Hepatocyte (in vitro differentiated cells): ENCODE data around the gene PGA3. TPM values are rescaled to one million over a fixed set of nuclear protein-coding genes. Genes with fewer than 3 reads are reported as not detected.
"Not testable (repeated sequence)": the region's sequence is repeated elsewhere in the genome, so short reads cannot be mapped to it uniquely, and the experiment has no call there.

ENCODE experiments used
- DNase-seq: peaks from one replicate; pipeline ENCODE4 v3.0.0-alpha.2; 2016; ENCODE audit warnings: low spot score
- H2AFZ ChIP-seq: fragments of 200-600 bp; sonication (generic); 2 replicates; pipeline ENCODE4 v1.6.0; 2016; ENCODE audit warnings: antibody characterized with exemption, mild to moderate bottlenecking
- H3K27ac ChIP-seq: fragments of 200-600 bp; sonication (generic); 2 replicates; pipeline ENCODE4 v1.5.1; 2016; ENCODE audit warnings: mild to moderate bottlenecking
- H3K27me3 ChIP-seq: fragments of 200-600 bp; sonication (generic); 2 replicates; pipeline ENCODE4 v1.6.1; 2016
- H3K36me3 ChIP-seq: fragments of 200-600 bp; sonication (generic); replicated peaks from 2 replicates; pipeline ENCODE4 v1.5.1; 2016; ENCODE audit warnings: low read depth; ENCODE audit not compliant: insufficient read depth
- H3K4me1 ChIP-seq: fragments of 200-600 bp; sonication (generic); 2 replicates; pipeline ENCODE4 v1.5.1; 2016; ENCODE audit warnings: mild to moderate bottlenecking, moderate library complexity; ENCODE audit not compliant: insufficient read depth
- H3K4me2 ChIP-seq: fragments of 200-600 bp; sonication (generic); 2 replicates; pipeline ENCODE4 v1.6.0; 2016
- H3K4me3 ChIP-seq: fragments of 200-600 bp; sonication (generic); 2 replicates; pipeline ENCODE4 v1.5.1; 2016; ENCODE audit warnings: mild to moderate bottlenecking
- H3K79me2 ChIP-seq: fragments of 200-600 bp; sonication (generic); 2 replicates; pipeline ENCODE4 v1.6.0; 2017; ENCODE audit warnings: mild to moderate bottlenecking
- H3K9me2 ChIP-seq: fragments of 200-600 bp; sonication (generic); replicated peaks from 2 replicates; pipeline ENCODE4 v1.6.0; 2017; ENCODE audit warnings: mild to moderate bottlenecking; ENCODE audit not compliant: insufficient read depth
- H3K9me3 ChIP-seq: fragments of 200-600 bp; sonication (generic); 2 replicates; pipeline ENCODE4 v1.5.1; 2016; ENCODE audit warnings: low read depth, mild to moderate bottlenecking
- H4K20me1 ChIP-seq: fragments of 200-600 bp; sonication (generic); 2 replicates; pipeline ENCODE4 v1.6.0; 2016; ENCODE audit warnings: mild to moderate bottlenecking; ENCODE audit not compliant: insufficient read depth, poor library complexity, severe bottlenecking
- WGBS: methylation state at CpG from one replicate; pipeline ENCODE4 v1.1.6; 2016; ENCODE audit warnings: low lambda C conversion rate; ENCODE audit errors: missing lambda C conversion rate; 5-methylcytosine and 5-hydroxymethylcytosine counted together
- polyA plus RNA-seq: library from polyadenylated mRNA; unstranded; fragments of >200 nt; fragmentation: Nextera tagmentation; extraction: Ambion mirVana; gene quantifications from 2 replicates; pipeline ENCODE4 v1.2.1, GENCODE V29; 2016
- total RNA-seq: library from RNA; depleted of rRNA; stranded (reverse); fragments of >200 nt; gene quantifications from 2 replicates; pipeline ENCODE4 v1.2.3, GENCODE V29; 2014

The PGA3 gene
- total and polyA plus RNA-seq, 2 experiments from 2014 or later: 0.27 to 1.4 TPM

DNA sequence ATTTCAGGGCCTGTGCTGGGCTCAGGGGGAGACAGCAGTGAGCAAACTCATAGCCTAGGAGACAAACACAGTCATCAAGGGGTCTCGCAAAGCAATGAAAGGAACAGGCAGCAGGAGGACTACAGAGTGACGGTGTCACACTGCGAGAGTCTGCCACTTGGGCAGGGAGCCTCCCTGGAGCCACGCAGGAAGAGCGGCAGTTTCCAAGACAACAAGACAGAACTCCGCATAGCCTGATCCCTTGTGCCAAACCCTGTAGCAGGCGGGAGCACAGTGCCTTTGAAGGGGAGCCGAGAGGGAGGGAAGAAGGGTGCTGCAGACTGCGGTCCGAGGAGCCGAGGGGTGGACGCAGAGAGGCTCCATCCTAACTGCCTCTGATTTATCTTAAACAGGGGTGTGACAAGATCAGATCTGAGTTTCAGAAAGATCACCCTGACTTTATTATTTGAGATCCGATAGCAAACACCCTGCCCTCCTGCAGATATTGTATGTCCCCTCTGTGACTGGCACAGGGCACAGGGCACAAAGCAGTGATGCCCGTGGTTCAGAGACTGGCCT lies 1.3 kb downstream of the PGA3 start:
- 83% methylated on average over 14 of the region's 14 CpGs for WGBS
- H3K4me2 ChIP-seq, DNase-seq, H3K4me1 ChIP-seq, H3K27ac ChIP-seq, H3K4me3 ChIP-seq, H3K9me2 ChIP-seq, H3K9me3 ChIP-seq, H3K36me3 ChIP-seq, H3K79me2 ChIP-seq, H2AFZ ChIP-seq, H4K20me1 ChIP-seq, H3K27me3 ChIP-seq: not testable (repeated sequence)

DNA sequence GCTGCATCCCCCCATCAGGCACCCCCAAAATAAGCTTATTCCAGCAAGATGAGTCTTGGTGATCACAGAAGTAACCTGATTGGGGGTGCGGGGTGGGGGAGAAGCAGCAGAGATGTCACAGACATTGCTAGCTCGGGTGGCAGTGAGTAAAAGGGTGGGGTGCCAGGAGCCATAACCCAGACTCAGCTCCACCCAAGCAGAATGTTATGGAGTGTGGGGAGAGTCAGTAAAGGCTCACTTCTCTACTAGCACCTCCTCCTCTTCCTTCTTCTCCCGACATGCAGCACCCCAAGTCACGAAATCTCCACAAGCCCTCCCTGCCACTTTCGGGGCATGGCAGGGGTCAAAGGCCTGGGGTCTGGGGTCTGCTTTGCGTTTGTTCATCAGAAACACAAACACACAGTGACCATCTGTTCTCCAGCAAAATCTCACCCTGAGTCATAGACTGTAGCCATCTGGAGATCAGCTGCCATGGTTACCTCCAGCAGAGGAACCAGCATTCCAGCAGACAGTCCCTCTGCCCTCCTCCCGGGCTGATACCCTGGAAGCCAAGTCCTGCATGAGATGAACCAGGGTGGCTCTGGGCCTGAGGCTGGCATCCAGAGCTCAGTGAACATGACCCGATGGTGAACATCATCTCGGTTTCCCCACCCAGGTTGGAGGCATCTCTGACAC lies 4.5 kb downstream of the PGA3 start:
- not testable (repeated sequence) for H3K9me2 ChIP-seq, H2AFZ ChIP-seq, H3K27ac ChIP-seq, H3K4me3 ChIP-seq, DNase-seq, H4K20me1 ChIP-seq, H3K79me2 ChIP-seq, H3K36me3 ChIP-seq, H3K4me2 ChIP-seq, H3K9me3 ChIP-seq, H3K4me1 ChIP-seq, H3K27me3 ChIP-seq
- no CpG with 5 or more reads among the region's 9 CpGs for WGBS

DNA sequence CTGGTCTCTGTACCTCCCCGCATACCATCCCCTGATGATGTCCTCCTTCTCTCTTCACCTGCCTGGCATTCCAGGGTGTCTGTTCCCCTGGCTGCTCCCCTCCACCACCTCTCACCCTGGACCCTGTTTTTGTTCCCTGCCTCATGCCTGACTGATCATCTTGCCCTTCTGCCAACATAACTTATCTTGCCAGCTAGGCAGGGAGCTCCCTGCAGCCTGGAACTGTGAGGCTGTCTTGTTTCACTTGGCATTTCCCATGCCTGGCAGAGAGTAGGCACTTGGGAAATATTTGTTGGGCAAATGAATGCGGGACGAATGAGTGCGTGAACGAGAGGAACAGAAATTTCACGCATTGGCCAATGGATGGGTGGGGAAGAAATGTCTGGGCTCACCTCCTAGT lies 7.3 kb downstream of the PGA3 start:
- no CpG with 5 or more reads among the region's 6 CpGs for WGBS
- not testable (repeated sequence) for DNase-seq, H3K9me2 ChIP-seq

DNA sequence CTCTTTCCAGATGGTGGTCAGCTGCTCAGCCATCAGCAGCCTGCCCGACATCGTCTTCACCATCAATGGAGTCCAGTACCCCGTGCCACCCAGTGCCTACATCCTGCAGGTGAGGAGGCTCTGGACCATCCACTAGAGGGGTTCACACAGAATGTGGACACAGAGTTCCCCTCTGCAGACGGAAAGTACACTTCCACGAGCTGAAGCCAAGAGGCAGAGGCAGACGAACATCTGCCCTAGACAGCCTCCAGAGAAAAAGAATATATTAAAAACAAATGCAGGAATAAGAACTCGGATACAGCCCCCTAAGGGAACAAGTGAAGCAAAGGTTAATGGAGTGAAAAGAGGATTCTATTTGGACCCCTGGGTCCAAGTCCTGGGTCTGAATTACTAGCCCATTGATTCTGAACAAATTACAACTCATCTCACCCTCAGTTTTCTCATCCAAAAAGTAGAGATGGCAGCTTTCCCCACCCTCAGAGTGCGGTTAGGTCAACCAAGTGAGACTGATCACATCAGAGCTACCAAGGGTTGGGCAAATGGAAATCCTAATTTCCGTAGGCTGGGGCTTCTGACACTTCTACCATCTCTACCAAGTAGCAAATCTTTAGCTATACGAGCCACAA lies 8.1 kb downstream of the PGA3 start:
- DNase-seq, H3K4me2 ChIP-seq, H3K9me2 ChIP-seq, H3K27ac ChIP-seq, H4K20me1 ChIP-seq, H2AFZ ChIP-seq, H3K27me3 ChIP-seq, H3K36me3 ChIP-seq, H3K79me2 ChIP-seq, H3K4me1 ChIP-seq, H3K9me3 ChIP-seq, H3K4me3 ChIP-seq: not testable (repeated sequence)
- 89% methylated on average over 7 of the region's 10 CpGs for WGBS

More for the DNA sequence above, 7.3 kb downstream of the PGA3 start:
- H3K36me3 ChIP-seq, H2AFZ ChIP-seq, H4K20me1 ChIP-seq, H3K79me2 ChIP-seq, H3K4me1 ChIP-seq, H3K4me2 ChIP-seq, H3K9me3 ChIP-seq, H3K4me3 ChIP-seq, H3K27ac ChIP-seq, H3K27me3 ChIP-seq: not testable (repeated sequence)

DNA sequence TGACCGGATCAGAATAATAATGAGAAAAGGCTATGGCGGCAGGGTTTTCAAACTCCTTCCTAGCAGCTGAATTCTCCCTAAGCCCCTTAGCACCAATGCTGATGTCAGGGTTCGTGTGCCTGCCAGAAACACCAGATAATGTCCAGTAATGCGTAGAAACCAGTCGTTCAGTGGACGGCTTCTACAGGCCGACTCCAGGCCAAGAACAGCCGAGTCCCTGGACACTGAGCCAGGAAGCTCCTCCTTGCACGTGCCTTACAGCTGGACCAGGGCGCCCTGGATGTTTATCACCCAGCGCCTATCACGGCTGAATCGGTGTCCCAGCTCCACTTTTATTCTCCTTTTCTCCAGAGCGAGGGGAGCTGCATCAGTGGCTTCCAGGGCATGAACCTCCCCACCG lies 8.9 kb downstream of the PGA3 start:
- not testable (repeated sequence) for H3K4me1 ChIP-seq, H3K27me3 ChIP-seq, H3K4me3 ChIP-seq, H3K9me2 ChIP-seq, H3K36me3 ChIP-seq, H2AFZ ChIP-seq, DNase-seq, H3K4me2 ChIP-seq, H3K9me3 ChIP-seq, H3K79me2 ChIP-seq, H4K20me1 ChIP-seq, H3K27ac ChIP-seq
- WGBS: no CpG with 5 or more reads among the region's 15 CpGs

DNA sequence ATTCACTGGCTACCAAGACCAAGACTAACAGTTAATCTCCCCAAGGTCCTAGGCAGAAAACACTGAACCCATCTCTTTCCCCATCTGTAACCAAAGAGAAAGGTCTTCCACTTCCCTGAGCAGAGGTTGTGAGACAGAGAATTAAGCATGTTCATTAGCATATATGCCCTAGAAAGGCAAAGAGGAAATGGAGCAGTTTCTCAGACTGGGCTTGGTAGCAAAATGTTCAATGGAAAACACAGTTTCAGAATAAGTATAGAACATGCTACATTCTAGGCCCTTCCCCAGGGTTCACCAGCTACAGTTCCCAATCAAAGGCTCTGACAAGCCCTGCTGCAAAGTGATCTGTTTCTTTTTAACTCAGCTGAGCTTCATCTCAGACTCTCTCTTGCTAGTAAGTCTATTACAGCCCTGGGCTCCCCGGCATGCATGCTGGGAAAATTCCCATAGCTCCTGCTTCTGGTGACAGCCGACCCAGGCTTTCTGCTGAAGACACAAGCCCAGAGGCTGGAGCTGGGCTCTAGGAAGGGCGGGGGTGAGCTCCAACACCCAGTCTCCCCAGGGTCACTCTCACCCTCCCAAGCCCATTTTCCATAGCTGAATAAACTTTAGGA lies 10.5 kb downstream of the PGA3 start:
- not testable (repeated sequence) for DNase-seq, H3K36me3 ChIP-seq, H3K4me3 ChIP-seq, H3K9me2 ChIP-seq, H3K4me2 ChIP-seq, H3K27me3 ChIP-seq, H4K20me1 ChIP-seq, H3K4me1 ChIP-seq, H3K9me3 ChIP-seq, H3K79me2 ChIP-seq, H2AFZ ChIP-seq, H3K27ac ChIP-seq
- no CpG with 5 or more reads among the region's 3 CpGs for WGBS

DNA sequence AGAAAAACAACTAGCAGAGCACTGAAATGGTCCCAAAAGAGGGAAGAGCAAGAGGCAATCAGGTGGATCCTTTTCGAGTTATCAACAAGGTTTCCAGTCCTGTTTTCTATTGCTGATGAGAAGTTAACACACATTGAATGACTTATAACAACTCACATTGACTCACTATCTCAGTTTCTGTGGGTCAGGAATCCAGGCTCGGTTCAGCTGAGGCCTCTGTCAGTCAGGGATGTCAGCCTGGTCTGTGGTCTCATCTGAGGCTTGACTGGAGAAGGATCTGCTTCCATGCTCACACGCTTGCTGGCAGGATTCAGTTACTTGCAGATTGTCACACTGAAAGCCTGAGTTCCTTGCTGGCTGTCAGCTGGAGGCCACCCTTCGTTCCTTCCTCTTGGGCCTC lies 15.0 kb downstream of the PGA3 start:
- not testable (repeated sequence) for H2AFZ ChIP-seq

DNA sequence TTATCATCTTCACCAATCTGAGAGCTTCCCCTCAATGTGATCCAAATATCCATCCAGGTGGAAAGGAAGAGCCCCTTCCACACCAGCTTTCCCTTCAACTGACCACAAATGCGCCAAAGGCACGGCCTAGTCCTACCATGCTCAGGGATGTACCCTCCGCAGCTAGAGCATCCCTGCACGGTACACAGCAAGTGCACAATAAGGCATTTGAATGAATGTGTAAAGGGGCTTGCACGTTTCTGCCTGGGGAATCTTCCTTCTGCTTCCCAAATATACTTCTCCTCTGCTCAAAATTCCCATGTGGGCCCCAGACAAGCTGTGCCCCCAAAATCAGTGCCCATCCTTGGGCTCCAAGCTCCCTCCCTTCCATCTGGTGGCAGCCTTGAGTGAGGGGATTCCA lies 15.7 kb downstream of the PGA3 start:
- not testable (repeated sequence) for H2AFZ ChIP-seq, DNase-seq
- WGBS: 89% methylated on average over 5 of the region's 5 CpGs

More for the DNA sequence above, 15.0 kb downstream of the PGA3 start:
- not testable (repeated sequence) for DNase-seq, H3K9me2 ChIP-seq, H3K4me1 ChIP-seq, H3K36me3 ChIP-seq, H3K79me2 ChIP-seq, H4K20me1 ChIP-seq, H3K27ac ChIP-seq, H3K4me2 ChIP-seq, H3K27me3 ChIP-seq, H3K4me3 ChIP-seq, H3K9me3 ChIP-seq
- no CpG with 5 or more reads among the region's 4 CpGs for WGBS

DNA sequence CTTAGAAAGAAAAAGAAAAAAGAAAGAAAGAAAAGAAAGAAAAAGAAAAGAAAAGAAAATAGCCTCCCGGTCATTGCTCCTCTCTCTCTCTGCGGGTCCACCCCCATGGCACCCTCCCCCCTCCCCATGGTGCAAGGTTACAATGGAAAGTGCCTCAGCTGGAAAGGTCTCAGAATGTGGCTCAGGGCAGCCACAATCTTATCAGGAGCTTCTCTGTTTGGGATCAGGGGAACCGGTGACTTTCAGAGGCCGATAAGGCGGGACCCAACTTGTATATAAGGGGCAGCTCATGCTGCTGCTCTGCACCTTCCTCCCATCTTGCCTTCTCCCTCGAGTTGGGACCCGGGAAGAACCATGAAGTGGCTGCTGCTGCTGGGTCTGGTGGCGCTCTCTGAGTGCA lies 18.7 kb downstream of the PGA3 start, which contains the start of gene PGA4:
PGA4 (plus strand) TSS at position 301 of the 400 bp plus-strand sequence; CDS start at position 355, 54 bp downstream.
- H3K4me1 ChIP-seq, H3K27me3 ChIP-seq, H3K36me3 ChIP-seq, H3K9me3 ChIP-seq, H3K27ac ChIP-seq, DNase-seq, H4K20me1 ChIP-seq, H3K4me3 ChIP-seq, H3K9me2 ChIP-seq, H3K79me2 ChIP-seq, H2AFZ ChIP-seq, H3K4me2 ChIP-seq: not testable (repeated sequence)
- WGBS: no CpG with 5 or more reads among the region's 8 CpGs

More for the DNA sequence above, 15.7 kb downstream of the PGA3 start:
- not testable (repeated sequence) for H3K27me3 ChIP-seq, H3K27ac ChIP-seq, H3K36me3 ChIP-seq, H3K9me3 ChIP-seq, H3K4me3 ChIP-seq, H3K79me2 ChIP-seq, H4K20me1 ChIP-seq, H3K4me2 ChIP-seq, H3K9me2 ChIP-seq, H3K4me1 ChIP-seq
